Astrocyte (in vitro differentiated cells and primary cell): ENCODE measurements around the gene ITPK1.

ENCODE experiments used
- CTCF ChIP-seq: IDR thresholded peaks from 2 replicates; pipeline ENCODE4 v1.5.1; 2011; ENCODE audit warnings: low read depth, mild to moderate bottlenecking, inconsistent platforms, low read length, moderate library complexity; ENCODE audit not compliant: insufficient read depth
- EZH2 ChIP-seq: IDR thresholded peaks from 2 replicates; pipeline ENCODE4 v1.6.1; 2012; ENCODE audit warnings: mild to moderate bottlenecking, low read length, inconsistent platforms; ENCODE audit not compliant: insufficient read depth

GRCh38 chr14:93085911-93086310 is 29.8 kb downstream of the ITPK1 start:
- TF ChIP-seq CTCF (no peak), EZH2 (no peak)
